Mesothelial cell of epicardium (in vitro differentiated cells): Measurements from ENCODE around the gene MAN2C1. TPM values are rescaled to one million over a fixed set of nuclear protein-coding genes. Genes with fewer than 3 reads are reported as not detected.

Source experiments
- DNase-seq, 2 experiments: peaks; one replicate each; pipeline ENCODE4 v3.0.0; 2021; ENCODE audit warnings: low spot score in 2 of 2; ENCODE audit not compliant: unreplicated experiment in 2 of 2
- H3K27ac Mint-ChIP-seq: 2 replicates; pipeline ENCODE4 v1.8.0; 2021; ENCODE audit warnings: mixed read lengths
- H3K27me3 Mint-ChIP-seq: 2 replicates; pipeline ENCODE4 v1.8.0; 2021; ENCODE audit warnings: low read depth, mixed read lengths
- H3K36me3 Mint-ChIP-seq: 2 replicates; pipeline ENCODE4 v1.8.0; 2021; ENCODE audit warnings: mixed read lengths
- H3K4me1 Mint-ChIP-seq: 2 replicates; pipeline ENCODE4 v1.8.0; 2021; ENCODE audit warnings: mixed read lengths
- H3K4me3 Mint-ChIP-seq: 2 replicates; pipeline ENCODE4 v1.8.0; 2021; ENCODE audit warnings: mild to moderate bottlenecking, moderate library complexity, mixed read lengths
- H3K9me3 Mint-ChIP-seq: 2 replicates; pipeline ENCODE4 v1.8.0; 2021; ENCODE audit warnings: mixed read lengths
- CTCF ChIP-seq: fragments of 200-600 bp; sonication (generic); IDR thresholded peaks from one replicate; pipeline ENCODE4 v1.5.0; 2021; ENCODE audit warnings: antibody characterized with exemption; ENCODE audit not compliant: unreplicated experiment
- total RNA-seq: library from RNA; stranded (reverse); gene quantifications from 3 replicates; pipeline ENCODE4 v1.2.1, GENCODE V29; 2021

Gene MAN2C1
- total RNA-seq, 1 donor from 2014 or later = 264 TPM

DNA sequence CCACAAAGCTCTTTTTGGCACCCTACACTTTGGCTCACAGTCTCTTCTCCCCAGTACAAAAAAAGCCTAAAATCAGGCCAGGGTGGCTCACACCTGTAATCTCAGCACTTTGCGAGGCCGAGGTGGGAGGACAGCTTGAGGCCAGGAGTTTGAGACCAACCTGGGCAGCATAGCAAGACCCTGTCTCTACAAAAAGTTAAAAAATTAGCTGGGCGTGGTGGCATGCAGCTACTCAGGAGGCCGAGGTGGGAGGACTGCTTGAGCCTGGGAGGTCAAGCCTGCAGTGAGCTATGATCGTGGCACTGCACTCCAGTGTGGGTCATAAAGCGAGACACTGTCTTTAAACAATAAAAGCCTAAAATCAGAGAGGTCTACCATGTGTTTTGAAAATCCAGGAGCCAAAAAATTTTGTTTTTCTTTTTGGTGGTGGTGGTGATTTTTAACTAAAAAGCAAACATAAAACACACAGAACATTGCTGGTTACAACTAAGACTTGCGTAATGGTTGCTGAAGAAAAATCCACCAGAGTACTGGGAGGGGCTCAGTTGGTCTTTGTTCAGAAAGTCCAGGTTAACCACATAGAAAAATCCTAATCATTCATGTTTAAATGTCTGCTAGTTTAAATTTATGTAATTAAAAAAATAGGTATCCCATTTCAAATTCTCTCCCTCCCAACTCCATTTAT lies 1.6 kb upstream of the MAN2C1 start:
- H3K9me3 Mint-ChIP-seq = no peaks in the 10 kb centered on the region
- no peak for TF ChIP-seq CTCF
- H3K36me3 Mint-ChIP-seq = peaks cover 24% of the 10 kb centered on the region
- peak overlapping the region; percentile 11 for H3K4me3 Mint-ChIP-seq
- H3K27me3 Mint-ChIP-seq = no peaks in the 10 kb centered on the region
- peak overlapping the region; percentile 97 for H3K27ac Mint-ChIP-seq
- DNase-seq = no peak
- peaks cover 14% of the 10 kb centered on the region for H3K4me1 Mint-ChIP-seq

- H3K27me3 Mint-ChIP-seq = no peaks in the 10 kb centered on the region
- H3K9me3 Mint-ChIP-seq = no peaks in the 10 kb centered on the region
- H3K4me3 Mint-ChIP-seq = peak overlapping the region; percentile 89
- H3K27ac Mint-ChIP-seq = peak overlapping the region; percentile 97
- DNase-seq = no peak
- peaks cover 15% of the 10 kb centered on the region for H3K36me3 Mint-ChIP-seq
- TF ChIP-seq CTCF = no peak
- H3K4me1 Mint-ChIP-seq = peaks cover 14% of the 10 kb centered on the region
Measured at GRCh38 chr15:75368689-75369239, 357 bp upstream of the MAN2C1 start.

GRCh38 chr15:75367406-75367912 lies 948 bp downstream of the MAN2C1 start:
- Mint-ChIP-seq H3K36me3 (peaks cover 10% of the 10 kb centered on the region), H3K27me3 (no peaks in the 10 kb centered on the region), H3K27ac (peak overlapping the region; percentile 72), H3K4me1 (peaks cover 14% of the 10 kb centered on the region), H3K4me3 (peak overlapping the region; percentile 89), H3K9me3 (no peaks in the 10 kb centered on the region)
- TF ChIP-seq CTCF = no peak
- DNase-seq = no peak

- Mint-ChIP-seq H3K27ac (no peak overlapping the region), H3K9me3 (no peaks in the 10 kb centered on the region), H3K27me3 (no peaks in the 10 kb centered on the region), H3K36me3 (peaks cover 10% of the 10 kb centered on the region), H3K4me1 (peaks cover 14% of the 10 kb centered on the region), H3K4me3 (peak overlapping the region; percentile 89)
- DNase-seq = no peak
- TF ChIP-seq CTCF = no peak
Measured at GRCh38 chr15:75367006-75367405, 1.4 kb downstream of the MAN2C1 start.

DNA sequence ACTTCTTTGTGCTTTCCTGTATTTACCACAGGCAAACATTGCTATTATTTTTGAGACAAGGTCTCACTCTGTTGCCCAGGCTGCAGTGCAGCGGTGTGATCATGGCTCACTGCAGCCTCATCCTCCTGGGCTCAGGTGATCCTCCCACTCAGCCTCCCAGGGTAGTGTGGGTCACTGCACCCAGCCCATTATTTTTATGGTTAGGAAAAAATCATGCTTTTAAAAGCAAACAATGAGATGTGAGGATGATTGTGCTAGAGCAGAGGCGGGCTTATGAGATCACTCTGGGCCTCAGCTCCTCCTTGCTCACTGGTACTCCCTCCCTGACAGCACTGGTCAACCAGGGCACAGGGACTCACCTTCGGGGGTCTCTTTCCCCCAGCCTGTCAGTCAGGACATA lies 2.2 kb downstream of the MAN2C1 start:
- Mint-ChIP-seq H3K36me3 (peaks cover 3% of the 10 kb centered on the region), H3K4me1 (peaks cover 14% of the 10 kb centered on the region), H3K4me3 (no peak overlapping the region), H3K27me3 (no peaks in the 10 kb centered on the region), H3K27ac (no peak overlapping the region), H3K9me3 (no peaks in the 10 kb centered on the region)
- no peak for DNase-seq
- TF ChIP-seq CTCF = no peak
